ENCODE data around the gene HIGD2B.

- no peak for TF ChIP-seq EZH2phosphoT487 (IDR thresholded peaks at IDR 0.05; ENCODE audit: borderline replicate concordance, low read length)
- no peak for TF ChIP-seq CTCF (IDR thresholded peaks at IDR 0.05; ENCODE audit: low read depth, low read length, poor library complexity, severe bottlenecking)
Measured at GRCh38 chr15:72685925-72686794, at the start of gene HIGD2B, which contains the start of gene BBS4.

Data from DOHH2 (cell line).